Mammary epithelial cell (primary cell): Measurements from ENCODE around the gene DIPK1B.

Experiments used
- EZH2 ChIP-seq: IDR thresholded peaks from 2 replicates; pipeline ENCODE4 v1.6.1; 2012; ENCODE audit warnings: low read length, inconsistent platforms, borderline replicate concordance
- TF ChIP-seq, protein P1 (sequence below), 2 donors: IDR thresholded peaks in 1 of 2; conservative IDR thresholded peaks in 1 of 2; 2 replicates each; pipeline ENCODE4 v1.5.1; 2011 to 2012; ENCODE audit warnings: inconsistent platforms in 2 of 2, low read length in 2 of 2, mild to moderate bottlenecking in 2 of 2, control low read depth in 1 of 2, low read depth in 1 of 2; ENCODE audit not compliant: insufficient read depth in 1 of 2; ENCODE audit errors: extremely low read depth in 1 of 2

DNA sequence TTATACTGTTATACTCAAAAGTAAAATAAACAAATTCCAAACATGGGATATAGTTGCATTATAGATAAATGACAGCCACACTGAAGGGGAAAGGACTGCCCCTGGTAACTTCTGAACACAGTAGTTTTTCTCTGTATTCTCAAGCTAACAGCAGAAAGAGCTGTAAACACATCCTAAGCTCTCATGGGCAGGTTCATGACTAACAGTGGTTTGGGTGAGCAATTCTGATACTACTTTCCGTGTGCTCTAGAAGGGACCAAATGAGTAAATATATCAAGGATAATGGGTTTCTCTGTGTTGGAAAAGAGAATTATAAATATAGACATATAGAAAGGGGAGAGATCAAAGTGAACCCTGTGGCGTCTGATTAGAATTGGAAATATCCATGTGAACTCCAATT is 38.2 kb downstream of the DIPK1B start:
- no peak for TF ChIP-seq EZH2
- TF ChIP-seq, protein P1, sequence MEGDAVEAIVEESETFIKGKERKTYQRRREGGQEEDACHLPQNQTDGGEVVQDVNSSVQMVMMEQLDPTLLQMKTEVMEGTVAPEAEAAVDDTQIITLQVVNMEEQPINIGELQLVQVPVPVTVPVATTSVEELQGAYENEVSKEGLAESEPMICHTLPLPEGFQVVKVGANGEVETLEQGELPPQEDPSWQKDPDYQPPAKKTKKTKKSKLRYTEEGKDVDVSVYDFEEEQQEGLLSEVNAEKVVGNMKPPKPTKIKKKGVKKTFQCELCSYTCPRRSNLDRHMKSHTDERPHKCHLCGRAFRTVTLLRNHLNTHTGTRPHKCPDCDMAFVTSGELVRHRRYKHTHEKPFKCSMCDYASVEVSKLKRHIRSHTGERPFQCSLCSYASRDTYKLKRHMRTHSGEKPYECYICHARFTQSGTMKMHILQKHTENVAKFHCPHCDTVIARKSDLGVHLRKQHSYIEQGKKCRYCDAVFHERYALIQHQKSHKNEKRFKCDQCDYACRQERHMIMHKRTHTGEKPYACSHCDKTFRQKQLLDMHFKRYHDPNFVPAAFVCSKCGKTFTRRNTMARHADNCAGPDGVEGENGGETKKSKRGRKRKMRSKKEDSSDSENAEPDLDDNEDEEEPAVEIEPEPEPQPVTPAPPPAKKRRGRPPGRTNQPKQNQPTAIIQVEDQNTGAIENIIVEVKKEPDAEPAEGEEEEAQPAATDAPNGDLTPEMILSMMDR (conservative IDR thresholded peaks at IDR 0.05 in 1 of 2, IDR thresholded peaks at IDR 0.05 in 1 of 2; ENCODE audit: extremely low read depth in 1 of 2, insufficient read depth in 1 of 2, low read depth in 1 of 2, low read length in 2 of 2), result no peak
